HG02610 (cell line): Measurements from ENCODE around the gene DLEC1.
A peak's percentile ranks its signal among the peaks of the same experiment; 100 is the strongest.
"Not testable (repeated sequence)": the region's sequence is repeated elsewhere in the genome, so short reads cannot be mapped to it uniquely, and the experiment has no call there.

Experiments
- ATAC-seq: cut with Tn5 transposase; IDR thresholded peaks from one replicate; pipeline ENCODE4 v1.9.1; 2021; ENCODE audit warnings: mild to moderate bottlenecking, moderate library complexity; ENCODE audit not compliant: unreplicated experiment

Gene DLEC1

GRCh38 chr3:38152609-38153008, 113.6 kb downstream of the DLEC1 start:
- no peak for ATAC-seq

- ATAC-seq: no peak
Observed at GRCh38 chr3:38153221-38153620, 114.2 kb downstream of the DLEC1 start.

- no peak for ATAC-seq
Observed at GRCh38 chr3:38154033-38154494, 115.1 kb downstream of the DLEC1 start.

GRCh38 chr3:38154625-38155255, 115.7 kb downstream of the DLEC1 start:
- no peak for ATAC-seq

- no peak for ATAC-seq
Observed at GRCh38 chr3:38155825-38156224, 116.8 kb downstream of the DLEC1 start.

GRCh38 chr3:38157117-38157516, 118.1 kb downstream of the DLEC1 start:
- no peak for ATAC-seq

- ATAC-seq: no peak
Observed at GRCh38 chr3:38157595-38157994, 118.6 kb downstream of the DLEC1 start.

- ATAC-seq: no peak
Observed at GRCh38 chr3:38158472-38158871, 119.5 kb downstream of the DLEC1 start.

- not testable (repeated sequence) for ATAC-seq
Observed at GRCh38 chr3:38160704-38161103, 121.7 kb downstream of the DLEC1 start.

GRCh38 chr3:38163117-38163840, 124.3 kb downstream of the DLEC1 start:
- ATAC-seq: no peak

GRCh38 chr3:38163841-38164642, 125.0 kb downstream of the DLEC1 start:
- ATAC-seq: no peak

- ATAC-seq: peak; percentile 15
Observed at GRCh38 chr3:38164643-38164951, 125.6 kb downstream of the DLEC1 start.

- peak; percentile 92 for ATAC-seq
Observed at GRCh38 chr3:38164952-38165721, 126.1 kb downstream of the DLEC1 start, which contains the start of gene OXSR1. OXSR1 (plus strand) TSS chr3:38165537; CDS start chr3:38165877, 340 bp downstream.

GRCh38 chr3:38165722-38166387, 126.8 kb downstream of the DLEC1 start:
- ATAC-seq: no peak

GRCh38 chr3:38167591-38167990, 128.6 kb downstream of the DLEC1 start:
- no peak for ATAC-seq

- ATAC-seq: no peak
Observed at GRCh38 chr3:38168151-38169026, 129.4 kb downstream of the DLEC1 start.

- ATAC-seq: no peak
Observed at GRCh38 chr3:38169027-38169317, 130.0 kb downstream of the DLEC1 start.

- ATAC-seq: no peak
Observed at GRCh38 chr3:38170722-38171121, 131.7 kb downstream of the DLEC1 start.

- ATAC-seq: no peak
Observed at GRCh38 chr3:38171622-38172021, 132.6 kb downstream of the DLEC1 start.
